ENCODE data around the gene PYGB. TPM values are rescaled to one million over a fixed set of nuclear protein-coding genes. Genes with fewer than 3 reads are reported as not detected.

PYGB gene
- total RNA-seq, 2 donors from 2014 or later, result 231 to 261 TPM

GRCh38 chr20:25293507-25293906 lies 45.6 kb downstream of the PYGB start:
- intact Hi-C loops (cut with DNase I), result no loop called here
- 19% methylated on average over 10 of the region's 10 CpGs for WGBS

GRCh38 chr20:25293910-25294458 lies 46.1 kb downstream of the PYGB start:
- Histone ChIP-seq H3K9me3 (no peaks in the 10 kb centered on the region), H3K4me3 (no peak overlapping the region), H3K27ac (peak overlapping the region; percentile 47 to 49), H3K27me3 (replicated peaks; ENCODE audit: insufficient read depth) (no peaks in the 10 kb centered on the region), H3K36me3 (peaks cover 3 to 35% of the 10 kb centered on the region in 2 donors), H3K4me1 (replicated peaks) (peaks cover 8% of the 10 kb centered on the region)
- no peak for DNase-seq (ENCODE audit: low spot score)
- 65% methylated on average over 13 of the region's 13 CpGs for WGBS
- TF ChIP-seq POLR2A (IDR thresholded peaks at IDR 0.05), result no peak
- TF ChIP-seq POLR2AphosphoS5 (IDR thresholded peaks at IDR 0.05), result no peak
- no peak for TF ChIP-seq CTCF (IDR thresholded peaks at IDR 0.05)
- intact Hi-C loops (cut with DNase I), result no loop called here

More at GRCh38 chr20:25293507-25293906, 45.6 kb downstream of the PYGB start:
- H3K36me3 ChIP-seq, result peaks cover 5 to 37% of the 10 kb centered on the region in 2 donors
- H3K27ac ChIP-seq, result peak overlapping the region; percentile 47 to 49
- DNase-seq (ENCODE audit: low spot score), result peak; percentile 53
- no peak for TF ChIP-seq CTCF (IDR thresholded peaks at IDR 0.05)
- no peak for TF ChIP-seq POLR2A (IDR thresholded peaks at IDR 0.05)
- peak; percentile 54 for TF ChIP-seq POLR2AphosphoS5 (IDR thresholded peaks at IDR 0.05)
- H3K27me3 ChIP-seq (replicated peaks; ENCODE audit: insufficient read depth), result no peaks in the 10 kb centered on the region
- H3K4me1 ChIP-seq (replicated peaks), result peaks cover 8% of the 10 kb centered on the region
- H3K9me3 ChIP-seq, result no peaks in the 10 kb centered on the region
- H3K4me3 ChIP-seq, result no peak overlapping the region

GRCh38 chr20:25294459-25295385 lies 46.8 kb downstream of the PYGB start:
- Histone ChIP-seq H3K27me3 (replicated peaks; ENCODE audit: insufficient read depth) (no peaks in the 10 kb centered on the region), H3K27ac (peak overlapping the region; percentile 47 to 49), H3K4me3 (no peak overlapping the region), H3K9me3 (no peaks in the 10 kb centered on the region), H3K4me1 (replicated peaks) (peaks cover 8% of the 10 kb centered on the region), H3K36me3 (peaks cover 3 to 35% of the 10 kb centered on the region in 2 donors)
- TF ChIP-seq POLR2A (IDR thresholded peaks at IDR 0.05) (no peak), CTCF (IDR thresholded peaks at IDR 0.05) (peak in 3 of 4 experiments; percentile 45 to 69 (median 68)), POLR2AphosphoS5 (IDR thresholded peaks at IDR 0.05) (no peak)
- DNase-seq (ENCODE audit: low spot score), result no peak
- WGBS, result 56% methylated on average over 21 of the region's 22 CpGs
- intact Hi-C loops (cut with DNase I), result loop anchor here (5.0 kb wide), 1 partner anchor 98 kb away; the partner anchor contains the start of gene ABHD12

GRCh38 chr20:25295386-25296093 lies 47.7 kb downstream of the PYGB start:
- 28% methylated on average over 10 of the region's 10 CpGs for WGBS
- Histone ChIP-seq H3K27ac (peak overlapping the region; percentile 41 to 49), H3K4me1 (replicated peaks) (peaks cover 8% of the 10 kb centered on the region), H3K4me3 (no peak overlapping the region), H3K36me3 (peaks cover 0 to 27% of the 10 kb centered on the region in 2 donors), H3K9me3 (no peaks in the 10 kb centered on the region), H3K27me3 (replicated peaks; ENCODE audit: insufficient read depth) (no peaks in the 10 kb centered on the region)
- TF ChIP-seq POLR2A (IDR thresholded peaks at IDR 0.05), result no peak
- peak in 1 of 4 experiments; percentile 8 for TF ChIP-seq CTCF (IDR thresholded peaks at IDR 0.05)
- no peak for TF ChIP-seq POLR2AphosphoS5 (IDR thresholded peaks at IDR 0.05)
- no peak for DNase-seq (ENCODE audit: low spot score)
- intact Hi-C loops (cut with DNase I), result loop anchor here (5.0 kb wide), 1 partner anchor 97 kb away; the partner anchor contains the start of gene ABHD12

Data from prostate gland (tissue), 2 donors.